GM12878 (cell line): ENCODE data around the gene RAB34.

Experiments
- EZH2 ChIP-seq: IDR thresholded peaks from 2 replicates; pipeline ENCODE4 v1.6.1; 2012; ENCODE audit warnings: low read depth, mild to moderate bottlenecking, control low read depth, inconsistent platforms, low read length, borderline replicate concordance; ENCODE audit not compliant: control insufficient read depth
- NRF1 ChIP-seq: conservative IDR thresholded peaks from 2 replicates; pipeline ENCODE4 v1.6.1; 2011; ENCODE audit warnings: mild to moderate bottlenecking, low read depth, low read length, improper control_type of control experiment
- POLR2A ChIP-seq: IDR thresholded peaks from 2 replicates; pipeline ENCODE4 v1.6.1; 2011; ENCODE audit warnings: low read depth, mild to moderate bottlenecking, low read length
- ZSCAN29 ChIP-seq: fragments of 450-650 bp; IDR thresholded peaks from 2 replicates; pipeline ENCODE4 v1.6.1; 2017; ENCODE audit warnings: mild to moderate bottlenecking, moderate library complexity
- TF ChIP-seq, protein P1 (sequence below): IDR thresholded peaks from 2 replicates; pipeline ENCODE4 v1.6.1; 2011; ENCODE audit warnings: mild to moderate bottlenecking, low read depth, low read length, moderate library complexity; ENCODE audit not compliant: insufficient replicate concordance

DNA sequence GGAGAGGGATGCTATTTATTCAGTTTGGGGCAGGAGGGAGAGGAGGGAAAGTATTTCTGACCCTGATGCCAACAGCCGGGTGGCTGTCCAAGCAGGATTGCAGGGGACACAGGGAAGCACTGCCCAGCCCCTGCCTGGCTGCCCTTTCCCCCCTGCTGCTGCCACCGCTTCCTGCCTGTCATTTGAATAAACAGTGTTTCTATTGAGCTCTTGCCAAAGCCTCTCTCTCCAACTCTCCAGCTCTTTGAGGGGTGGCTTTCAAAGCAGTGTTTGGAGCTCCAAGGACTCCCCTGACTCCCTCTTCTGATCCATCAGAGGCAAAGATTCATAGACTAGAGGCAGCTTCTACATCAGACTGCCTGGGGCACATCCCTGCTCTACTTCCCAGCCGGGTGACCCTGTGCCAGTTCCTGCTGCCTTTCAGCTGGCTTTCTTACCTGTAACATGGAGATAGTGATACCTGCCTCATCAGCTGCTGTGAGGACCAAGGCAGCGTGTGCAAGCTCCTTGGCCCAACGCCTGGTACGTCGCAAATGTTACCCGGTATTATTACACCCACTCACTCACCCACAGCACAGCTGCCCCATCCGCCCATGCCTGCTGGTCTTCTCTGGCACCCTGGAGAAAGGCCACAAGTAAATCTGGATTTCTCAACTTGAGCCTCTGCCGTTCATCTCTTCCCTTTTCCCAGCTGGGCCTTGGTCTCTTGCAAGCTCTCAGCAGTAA, 15.5 kb downstream of the RAB34 start:
- TF ChIP-seq ZSCAN29 (no peak), EZH2 (no peak), POLR2A (no peak; the same call in 1 of the 2 replicates), NRF1 (no peak)
- TF ChIP-seq, protein P1, sequence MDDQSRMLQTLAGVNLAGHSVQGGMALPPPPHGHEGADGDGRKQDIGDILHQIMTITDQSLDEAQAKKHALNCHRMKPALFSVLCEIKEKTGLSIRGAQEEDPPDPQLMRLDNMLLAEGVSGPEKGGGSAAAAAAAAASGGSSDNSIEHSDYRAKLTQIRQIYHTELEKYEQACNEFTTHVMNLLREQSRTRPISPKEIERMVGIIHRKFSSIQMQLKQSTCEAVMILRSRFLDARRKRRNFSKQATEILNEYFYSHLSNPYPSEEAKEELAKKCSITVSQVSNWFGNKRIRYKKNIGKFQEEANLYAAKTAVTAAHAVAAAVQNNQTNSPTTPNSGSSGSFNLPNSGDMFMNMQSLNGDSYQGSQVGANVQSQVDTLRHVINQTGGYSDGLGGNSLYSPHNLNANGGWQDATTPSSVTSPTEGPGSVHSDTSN: no peak
